GM23338 (cell line): Measurements from ENCODE around the gene PDXK. TPM values are rescaled to one million over a fixed set of nuclear protein-coding genes. Genes with fewer than 3 reads are reported as not detected.
A peak's percentile ranks its signal among the peaks of the same experiment; 100 is the strongest.

Experiments
- ATAC-seq: fragments of 200-7000 bp; cut with Tn5 transposase; 3 replicates; pipeline ENCODE4 v1.9.1; 2020
- DNase-seq: peaks from one replicate; pipeline ENCODE4 v3.0.0-alpha.2; 2015; ENCODE audit warnings: low spot score
- H2AFZ ChIP-seq: fragments of 200-600 bp; sonication (generic); 2 replicates; pipeline ENCODE4 v1.8.0; 2016; ENCODE audit warnings: antibody characterized with exemption, mild to moderate bottlenecking, moderate library complexity
- H3F3A ChIP-seq: fragments of 200-600 bp; sonication (generic); replicated peaks from 2 replicates; pipeline ENCODE4 v1.8.0; 2017; ENCODE audit warnings: antibody characterized with exemption, mixed run types, low read depth
- H3K27ac ChIP-seq: fragments of 200-600 bp; sonication (generic); 2 replicates; pipeline ENCODE4 v1.6.1; 2016; ENCODE audit warnings: low read depth
- H3K27me3 ChIP-seq: fragments of 200-600 bp; sonication (generic); 2 replicates; pipeline ENCODE4 v1.8.0; 2016; ENCODE audit warnings: mild to moderate bottlenecking, mixed run types, moderate library complexity; ENCODE audit not compliant: insufficient read depth
- H3K36me3 ChIP-seq: fragments of 200-600 bp; sonication (generic); 2 replicates; pipeline ENCODE4 v1.8.0; 2016; ENCODE audit warnings: mild to moderate bottlenecking; ENCODE audit not compliant: insufficient read depth
- H3K4me1 ChIP-seq: fragments of 200-600 bp; sonication (generic); 2 replicates; pipeline ENCODE4 v1.8.0; 2016; ENCODE audit warnings: mild to moderate bottlenecking, moderate library complexity; ENCODE audit not compliant: insufficient read depth
- H3K4me2 ChIP-seq: fragments of 200-600 bp; sonication (generic); 2 replicates; pipeline ENCODE4 v1.7.1; 2017; ENCODE audit warnings: mixed run types
- H3K4me3 ChIP-seq: fragments of 200-600 bp; sonication (generic); 2 replicates; pipeline ENCODE4 v1.6.1; 2016; ENCODE audit warnings: mixed run types
- H3K79me2 ChIP-seq: fragments of 200-600 bp; sonication (generic); replicated peaks from 2 replicates; pipeline ENCODE4 v1.8.0; 2017; ENCODE audit warnings: mild to moderate bottlenecking; ENCODE audit not compliant: insufficient read depth
- H3K9me2 ChIP-seq: fragments of 200-600 bp; sonication (generic); 2 replicates; pipeline ENCODE4 v1.8.0; 2017; ENCODE audit not compliant: insufficient read depth
- H4K20me1 ChIP-seq: fragments of 200-600 bp; sonication (generic); replicated peaks from 2 replicates; pipeline ENCODE4 v1.8.0; 2017; ENCODE audit warnings: mild to moderate bottlenecking; ENCODE audit not compliant: insufficient read depth
- H3K27ac Mint-ChIP-seq: 2 replicates; pipeline ENCODE4 v1.8.0; 2020; ENCODE audit warnings: inconsistent platforms, mild to moderate bottlenecking, moderate library complexity, mixed read lengths
- H3K27me3 Mint-ChIP-seq: 3 replicates; pipeline ENCODE4 v1.8.0; 2022; ENCODE audit warnings: low read depth, mild to moderate bottlenecking, moderate library complexity, mixed read lengths, inconsistent platforms; ENCODE audit not compliant: insufficient read depth, poor library complexity
- H3K36me3 Mint-ChIP-seq: 3 replicates; pipeline ENCODE4 v1.8.0; 2021; ENCODE audit warnings: low read depth, mild to moderate bottlenecking, inconsistent platforms, moderate library complexity, mixed read lengths
- H3K4me1 Mint-ChIP-seq: 3 replicates; pipeline ENCODE4 v1.8.0; 2020; ENCODE audit warnings: mild to moderate bottlenecking, inconsistent platforms, mixed read lengths
- H3K4me3 Mint-ChIP-seq: 3 replicates; pipeline ENCODE4 v1.8.0; 2021; ENCODE audit warnings: moderate library complexity, mild to moderate bottlenecking, inconsistent platforms, mixed read lengths
- H3K9me3 Mint-ChIP-seq: 3 replicates; pipeline ENCODE4 v1.8.0; 2020; ENCODE audit warnings: moderate library complexity, mild to moderate bottlenecking, inconsistent platforms, mixed read lengths
- CREB1 ChIP-seq: fragments of 250-450 bp; sonication (Bioruptor Pico); IDR thresholded peaks from 2 replicates; pipeline ENCODE4 v1.5.0; 2020; ENCODE audit warnings: low read depth, mild to moderate bottlenecking, moderate library complexity
- CTCF ChIP-seq, 2 experiments: fragments of 200-600 bp in 1 of 2; sonication (generic) in 1 of 2; conservative IDR thresholded peaks; 2 replicates each; pipeline versions ENCODE4 v1.5.1 to v1.6.1; 2016 to 2017; ENCODE audit warnings: antibody characterized with exemption in 2 of 2, low read depth in 2 of 2, mild to moderate bottlenecking in 2 of 2, moderate library complexity in 1 of 2
- ETS1 ChIP-seq: IDR thresholded peaks from 2 replicates; pipeline ENCODE4 v1.6.1; 2016; ENCODE audit warnings: antibody characterized with exemption
- EZH2 ChIP-seq: fragments of 200-600 bp; sonication (generic); IDR thresholded peaks from one replicate; pipeline ENCODE4 v1.8.0; 2017; ENCODE audit warnings: antibody characterized with exemption, mild to moderate bottlenecking, low read depth; ENCODE audit not compliant: unreplicated experiment
- EZH2phosphoT487 ChIP-seq: fragments of 200-600 bp; sonication (generic); IDR thresholded peaks from one replicate; pipeline ENCODE4 v1.8.1; 2018; ENCODE audit warnings: antibody characterized with exemption; ENCODE audit not compliant: unreplicated experiment
- JUNB ChIP-seq: IDR thresholded peaks from one replicate; pipeline ENCODE4 v1.6.1; 2016; ENCODE audit warnings: antibody characterized with exemption; ENCODE audit not compliant: unreplicated experiment
- NANOG ChIP-seq: IDR thresholded peaks from 2 replicates; pipeline ENCODE4 v1.6.1; 2016; ENCODE audit warnings: antibody characterized with exemption, borderline replicate concordance
- POLR2AphosphoS5 ChIP-seq: IDR thresholded peaks from 2 replicates; pipeline ENCODE4 v1.6.1; 2016; ENCODE audit warnings: antibody characterized with exemption, low read depth
- STAT1 ChIP-seq: IDR thresholded peaks from one replicate; pipeline ENCODE4 v1.6.1; 2016; ENCODE audit warnings: antibody characterized with exemption; ENCODE audit not compliant: unreplicated experiment
- ZNF114 ChIP-seq: fragments of 250-450 bp; sonication (Bioruptor Pico); IDR thresholded peaks from 2 replicates; pipeline ENCODE4 v1.5.0; 2020; ENCODE audit warnings: mild to moderate bottlenecking, moderate library complexity
- ZNF331 ChIP-seq: fragments of 250-450 bp; sonication (Bioruptor Pico); IDR thresholded peaks from 2 replicates; pipeline ENCODE4 v1.5.0; 2020; ENCODE audit warnings: low read depth, mild to moderate bottlenecking, moderate library complexity
- polyA plus RNA-seq: library from polyadenylated mRNA; unstranded; fragments of >200 nt; fragmentation: Nextera tagmentation; extraction: Ambion mirVana; gene quantifications from 2 replicates; pipeline ENCODE4 v1.2.1, GENCODE V29; 2016
- total RNA-seq: library from RNA; depleted of rRNA; stranded (reverse); fragments of >200 nt; shearing (Covaris generic); gene quantifications from 2 replicates; pipeline ENCODE4 v1.2.3, GENCODE V29; 2014
- TF ChIP-seq, protein P1 (sequence below): fragments of 250-450 bp; sonication (Bioruptor Pico); IDR thresholded peaks from 2 replicates; pipeline ENCODE4 v1.5.0; 2020; ENCODE audit warnings: mild to moderate bottlenecking, moderate library complexity

Gene PDXK
- total and polyA plus RNA-seq, 2 experiments from 2014 or later = 53.2 to 66.3 TPM

GRCh38 chr21:43750339-43751033 is 31.6 kb downstream of the PDXK start:
- Histone ChIP-seq H3K27ac (no peak overlapping the region), H3K79me2 (no peaks in the 10 kb centered on the region), H3K27me3 (no peaks in the 10 kb centered on the region), H3K36me3 (no peaks in the 10 kb centered on the region), H3K9me2 (no peaks in the 10 kb centered on the region), H3F3A (no peaks in the 10 kb centered on the region), H2AFZ (no peak overlapping the region), H3K4me3 (no peak overlapping the region), H4K20me1 (peaks cover 4% of the 10 kb centered on the region; the same call in 1 of the 2 replicates), H3K4me1 (no peaks in the 10 kb centered on the region), H3K4me2 (no peak overlapping the region)
- no peaks in the 10 kb centered on the region for H3K9me3 Mint-ChIP-seq
- no peak overlapping the region for H3K4me3 Mint-ChIP-seq
- no peaks in the 10 kb centered on the region for H3K4me1 Mint-ChIP-seq
- no peak for DNase-seq
- TF ChIP-seq ETS1 = no peak
- TF ChIP-seq ZNF331 = no peak
- TF ChIP-seq NANOG = no peak
- no peak for TF ChIP-seq POLR2AphosphoS5
- TF ChIP-seq, protein P1, sequence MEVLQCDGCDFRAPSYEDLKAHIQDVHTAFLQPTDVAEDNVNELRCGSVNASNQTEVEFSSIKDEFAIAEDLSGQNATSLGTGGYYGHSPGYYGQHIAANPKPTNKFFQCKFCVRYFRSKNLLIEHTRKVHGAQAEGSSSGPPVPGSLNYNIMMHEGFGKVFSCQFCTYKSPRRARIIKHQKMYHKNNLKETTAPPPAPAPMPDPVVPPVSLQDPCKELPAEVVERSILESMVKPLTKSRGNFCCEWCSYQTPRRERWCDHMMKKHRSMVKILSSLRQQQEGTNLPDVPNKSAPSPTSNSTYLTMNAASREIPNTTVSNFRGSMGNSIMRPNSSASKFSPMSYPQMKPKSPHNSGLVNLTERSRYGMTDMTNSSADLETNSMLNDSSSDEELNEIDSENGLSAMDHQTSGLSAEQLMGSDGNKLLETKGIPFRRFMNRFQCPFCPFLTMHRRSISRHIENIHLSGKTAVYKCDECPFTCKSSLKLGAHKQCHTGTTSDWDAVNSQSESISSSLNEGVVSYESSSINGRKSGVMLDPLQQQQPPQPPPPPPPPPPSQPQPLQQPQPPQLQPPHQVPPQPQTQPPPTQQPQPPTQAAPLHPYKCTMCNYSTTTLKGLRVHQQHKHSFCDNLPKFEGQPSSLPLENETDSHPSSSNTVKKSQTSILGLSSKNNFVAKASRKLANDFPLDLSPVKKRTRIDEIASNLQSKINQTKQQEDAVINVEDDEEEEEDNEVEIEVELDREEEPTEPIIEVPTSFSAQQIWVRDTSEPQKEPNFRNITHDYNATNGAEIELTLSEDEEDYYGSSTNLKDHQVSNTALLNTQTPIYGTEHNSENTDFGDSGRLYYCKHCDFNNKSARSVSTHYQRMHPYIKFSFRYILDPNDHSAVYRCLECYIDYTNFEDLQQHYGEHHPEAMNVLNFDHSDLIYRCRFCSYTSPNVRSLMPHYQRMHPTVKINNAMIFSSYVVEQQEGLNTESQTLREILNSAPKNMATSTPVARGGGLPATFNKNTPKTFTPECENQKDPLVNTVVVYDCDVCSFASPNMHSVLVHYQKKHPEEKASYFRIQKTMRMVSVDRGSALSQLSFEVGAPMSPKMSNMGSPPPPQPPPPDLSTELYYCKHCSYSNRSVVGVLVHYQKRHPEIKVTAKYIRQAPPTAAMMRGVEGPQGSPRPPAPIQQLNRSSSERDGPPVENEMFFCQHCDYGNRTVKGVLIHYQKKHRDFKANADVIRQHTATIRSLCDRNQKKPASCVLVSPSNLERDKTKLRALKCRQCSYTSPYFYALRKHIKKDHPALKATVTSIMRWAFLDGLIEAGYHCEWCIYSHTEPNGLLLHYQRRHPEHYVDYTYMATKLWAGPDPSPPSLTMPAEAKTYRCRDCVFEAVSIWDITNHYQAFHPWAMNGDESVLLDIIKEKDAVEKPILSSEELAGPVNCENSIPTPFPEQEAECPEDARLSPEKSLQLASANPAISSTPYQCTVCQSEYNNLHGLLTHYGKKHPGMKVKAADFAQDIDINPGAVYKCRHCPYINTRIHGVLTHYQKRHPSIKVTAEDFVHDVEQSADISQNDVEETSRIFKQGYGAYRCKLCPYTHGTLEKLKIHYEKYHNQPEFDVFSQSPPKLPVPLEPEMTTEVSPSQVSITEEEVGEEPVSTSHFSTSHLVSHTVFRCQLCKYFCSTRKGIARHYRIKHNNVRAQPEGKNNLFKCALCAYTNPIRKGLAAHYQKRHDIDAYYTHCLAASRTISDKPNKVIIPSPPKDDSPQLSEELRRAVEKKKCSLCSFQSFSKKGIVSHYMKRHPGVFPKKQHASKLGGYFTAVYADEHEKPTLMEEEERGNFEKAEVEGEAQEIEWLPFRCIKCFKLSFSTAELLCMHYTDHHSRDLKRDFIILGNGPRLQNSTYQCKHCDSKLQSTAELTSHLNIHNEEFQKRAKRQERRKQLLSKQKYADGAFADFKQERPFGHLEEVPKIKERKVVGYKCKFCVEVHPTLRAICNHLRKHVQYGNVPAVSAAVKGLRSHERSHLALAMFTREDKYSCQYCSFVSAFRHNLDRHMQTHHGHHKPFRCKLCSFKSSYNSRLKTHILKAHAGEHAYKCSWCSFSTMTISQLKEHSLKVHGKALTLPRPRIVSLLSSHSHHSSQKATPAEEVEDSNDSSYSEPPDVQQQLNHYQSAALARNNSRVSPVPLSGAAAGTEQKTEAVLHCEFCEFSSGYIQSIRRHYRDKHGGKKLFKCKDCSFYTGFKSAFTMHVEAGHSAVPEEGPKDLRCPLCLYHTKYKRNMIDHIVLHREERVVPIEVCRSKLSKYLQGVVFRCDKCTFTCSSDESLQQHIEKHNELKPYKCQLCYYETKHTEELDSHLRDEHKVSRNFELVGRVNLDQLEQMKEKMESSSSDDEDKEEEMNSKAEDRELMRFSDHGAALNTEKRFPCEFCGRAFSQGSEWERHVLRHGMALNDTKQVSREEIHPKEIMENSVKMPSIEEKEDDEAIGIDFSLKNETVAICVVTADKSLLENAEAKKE (CRISPR knock-in tag) = no peak
- no peak for TF ChIP-seq EZH2
- TF ChIP-seq CTCF (conservative IDR thresholded peaks at IDR 0.05; ENCODE audit: low read depth in 2 of 2) = no peak
- no peak for TF ChIP-seq CREB1 (CRISPR knock-in tag)
- no peak for TF ChIP-seq EZH2phosphoT487
- no peak for TF ChIP-seq ZNF114 (CRISPR knock-in tag)
- no peak for TF ChIP-seq STAT1
- no peak for TF ChIP-seq JUNB
- H3K27me3 Mint-ChIP-seq = peaks cover 7% of the 10 kb centered on the region
- ATAC-seq = no peak
- peaks cover 42% of the 10 kb centered on the region for H3K36me3 Mint-ChIP-seq
- H3K27ac Mint-ChIP-seq = peak overlapping the region; percentile 35; the same call in 1 of the 2 replicates
